Mesenteric fat pad (tissue), 1 donor: ENCODE data around the gene LMTK3. TPM values are rescaled to one million over a fixed set of nuclear protein-coding genes. Genes with fewer than 3 reads are reported as not detected.
A peak's percentile ranks its signal among the peaks of the same experiment; 100 is the strongest.

Source experiments
- DNase-seq: peaks from one replicate; pipeline ENCODE4 v3.0.0-alpha.2; 2020; ENCODE audit warnings: low spot score
- total RNA-seq: library from RNA; stranded (reverse); fragmentation: NEBNext Ultra II Directional; extraction: Animal tissue kit (Norgen Biotek cat#: 25700); gene quantifications from one replicate; pipeline ENCODE4 v1.2.1, GENCODE V29; 2021
- donor health status: DM: yes; HTN: yes; CAD: no.

The LMTK3 gene
- total RNA-seq, 1 donor from 2014 or later = 0.45 TPM

GRCh38 chr19:48508729-48509411, 2.8 kb downstream of the LMTK3 start:
- no peak for DNase-seq

GRCh38 chr19:48507911-48508439, 3.7 kb downstream of the LMTK3 start:
- no peak for DNase-seq

- DNase-seq = no peak
These were observed 5.4 kb downstream of the LMTK3 start for GRCh38 chr19:48506138-48506733.

DNA sequence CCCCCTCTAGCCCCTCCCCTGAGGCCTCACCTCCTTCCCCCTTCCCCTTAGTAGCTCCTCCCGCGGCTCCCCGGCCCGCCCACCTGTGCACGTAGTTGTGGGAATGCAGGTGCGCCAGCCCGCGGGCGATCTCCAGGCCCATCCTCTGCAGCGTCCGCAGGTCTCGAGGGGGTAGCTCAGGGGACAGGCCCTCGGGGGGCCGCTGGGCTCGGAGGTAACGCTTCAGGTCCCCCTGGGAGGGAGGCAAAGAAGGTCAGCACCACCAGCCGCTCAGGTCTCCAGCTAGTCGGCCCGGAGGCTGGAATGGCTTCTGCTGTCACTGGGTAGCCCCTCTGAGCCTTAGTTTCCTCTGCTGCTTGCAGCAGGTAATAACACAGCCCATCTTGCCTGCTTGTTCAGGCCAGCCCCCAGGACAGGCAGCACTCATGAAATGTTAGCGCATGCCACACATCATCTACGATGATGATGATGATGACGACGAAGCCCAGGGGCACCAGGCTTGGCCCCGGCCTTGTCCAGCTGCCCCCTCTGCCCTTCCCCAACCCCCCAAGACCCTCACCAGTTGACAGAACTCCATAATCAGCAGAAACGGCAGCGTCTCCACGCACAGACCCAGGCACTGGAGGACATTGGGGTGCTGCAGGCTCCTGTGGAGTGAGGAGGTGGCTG, 9.2 kb downstream of the LMTK3 start:
- no peak for DNase-seq

DNA sequence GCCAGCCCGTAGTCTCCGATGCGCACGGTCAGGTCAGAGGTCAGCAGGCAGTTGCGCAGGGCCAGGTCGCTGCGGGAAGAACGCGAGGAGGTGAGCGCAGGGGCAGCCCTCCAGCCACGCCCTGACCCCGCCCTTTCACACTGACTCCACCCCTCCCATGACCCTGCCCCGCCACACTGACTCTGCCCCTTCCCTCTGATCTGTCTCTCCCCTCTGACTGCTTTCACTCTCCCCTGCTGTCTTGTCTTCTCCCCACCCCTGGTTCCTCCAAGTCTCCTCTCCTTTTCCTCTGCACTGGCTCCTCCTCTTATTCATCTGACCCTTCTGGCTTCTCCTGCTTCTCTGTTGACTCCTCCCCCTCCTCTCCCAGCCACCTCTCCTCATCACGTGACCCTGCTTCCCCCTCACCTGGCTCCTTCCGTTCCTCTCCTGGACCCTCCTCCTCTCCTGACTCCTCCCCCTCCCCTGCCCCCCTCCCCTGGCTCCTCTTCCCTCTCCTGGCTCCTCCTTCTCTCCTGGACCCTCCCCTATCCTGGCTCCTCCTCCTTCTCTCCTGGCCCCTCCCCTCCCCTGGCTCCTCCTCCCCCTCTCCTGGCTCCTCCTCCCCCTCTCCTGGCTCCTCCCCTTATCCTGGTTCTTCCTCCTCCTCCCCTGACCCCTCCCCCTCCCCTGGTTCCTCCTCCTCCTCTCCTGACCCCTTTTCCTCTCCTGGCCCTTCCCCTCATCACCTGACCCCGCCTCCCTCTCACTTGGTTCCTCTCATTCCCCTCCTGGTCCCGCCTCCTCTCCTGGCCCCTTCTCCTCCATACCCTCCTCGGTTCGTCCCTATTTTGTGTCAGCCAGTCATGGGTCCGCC, 9.9 kb downstream of the LMTK3 start:
- DNase-seq = no peak

DNA sequence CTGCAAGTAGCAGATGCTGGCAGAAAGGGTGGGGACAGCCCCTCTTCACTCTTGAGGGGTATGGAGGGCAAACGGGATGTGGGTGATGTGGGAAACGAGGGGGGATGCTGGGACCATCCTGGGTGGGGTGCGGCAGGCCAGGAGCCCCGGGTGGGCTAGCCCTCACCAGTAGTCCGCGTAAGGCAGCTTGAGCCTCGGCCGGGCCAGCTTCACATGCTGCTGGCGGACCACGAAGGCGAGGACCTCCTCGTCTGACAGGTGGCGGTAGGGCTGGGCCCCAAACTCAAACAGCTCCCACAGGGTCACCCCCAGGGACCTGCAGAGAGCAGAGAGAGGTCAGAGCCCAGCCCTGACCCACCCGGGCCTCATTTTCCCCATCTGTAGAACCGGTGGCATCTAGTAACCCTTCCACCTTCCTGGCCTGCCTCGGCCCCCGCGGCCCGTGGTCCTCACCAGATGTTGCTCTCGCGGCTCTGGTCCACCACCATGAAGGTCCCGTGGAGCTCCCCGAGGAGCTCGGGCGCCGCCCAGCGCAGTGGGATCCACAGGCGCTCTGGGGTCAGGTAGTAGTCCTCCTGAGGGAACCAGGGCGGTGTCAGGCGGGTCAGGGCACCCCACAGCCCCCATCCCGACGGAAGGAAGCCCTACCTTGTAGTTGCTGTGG, 10.7 kb downstream of the LMTK3 start:
- DNase-seq = no peak

DNA sequence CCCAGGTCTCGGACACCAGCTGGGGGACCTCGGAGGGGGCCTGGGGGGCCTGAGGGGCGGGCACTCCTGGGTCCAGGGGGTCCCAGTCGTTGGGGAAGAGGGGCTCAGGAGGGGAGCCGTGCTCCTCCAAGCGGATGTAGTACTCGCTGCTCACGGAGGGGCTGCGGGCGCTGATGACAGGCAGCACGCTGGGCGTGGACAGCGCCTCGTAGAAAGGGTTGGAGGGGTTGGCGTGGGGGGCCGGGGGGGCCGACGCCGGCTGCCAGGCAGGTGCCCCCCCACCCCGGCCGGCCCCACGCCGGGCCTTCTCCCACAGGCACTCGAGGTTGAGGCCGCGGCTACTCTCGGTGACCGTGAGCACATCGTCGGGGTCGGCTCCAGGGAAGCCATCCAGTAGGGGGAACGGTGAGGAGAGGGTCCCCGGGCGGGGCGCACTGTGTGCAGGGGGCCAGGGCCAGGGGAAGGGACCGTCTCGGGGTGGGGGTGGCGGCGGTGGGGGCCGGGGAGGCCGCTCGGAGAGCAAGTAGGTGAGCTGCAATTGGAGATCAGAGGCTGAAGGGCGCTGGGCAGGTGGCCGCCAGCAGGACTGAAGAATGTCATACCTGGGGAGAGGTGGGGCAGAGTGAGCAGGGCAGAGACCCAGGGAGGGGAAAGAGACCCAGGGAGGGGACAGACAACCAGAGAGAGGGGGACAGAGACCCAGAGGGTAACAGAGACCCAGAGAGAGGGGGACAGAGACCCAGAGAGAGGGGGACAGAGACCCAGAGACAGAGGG, 12.1 kb downstream of the LMTK3 start:
- no peak for DNase-seq

DNA sequence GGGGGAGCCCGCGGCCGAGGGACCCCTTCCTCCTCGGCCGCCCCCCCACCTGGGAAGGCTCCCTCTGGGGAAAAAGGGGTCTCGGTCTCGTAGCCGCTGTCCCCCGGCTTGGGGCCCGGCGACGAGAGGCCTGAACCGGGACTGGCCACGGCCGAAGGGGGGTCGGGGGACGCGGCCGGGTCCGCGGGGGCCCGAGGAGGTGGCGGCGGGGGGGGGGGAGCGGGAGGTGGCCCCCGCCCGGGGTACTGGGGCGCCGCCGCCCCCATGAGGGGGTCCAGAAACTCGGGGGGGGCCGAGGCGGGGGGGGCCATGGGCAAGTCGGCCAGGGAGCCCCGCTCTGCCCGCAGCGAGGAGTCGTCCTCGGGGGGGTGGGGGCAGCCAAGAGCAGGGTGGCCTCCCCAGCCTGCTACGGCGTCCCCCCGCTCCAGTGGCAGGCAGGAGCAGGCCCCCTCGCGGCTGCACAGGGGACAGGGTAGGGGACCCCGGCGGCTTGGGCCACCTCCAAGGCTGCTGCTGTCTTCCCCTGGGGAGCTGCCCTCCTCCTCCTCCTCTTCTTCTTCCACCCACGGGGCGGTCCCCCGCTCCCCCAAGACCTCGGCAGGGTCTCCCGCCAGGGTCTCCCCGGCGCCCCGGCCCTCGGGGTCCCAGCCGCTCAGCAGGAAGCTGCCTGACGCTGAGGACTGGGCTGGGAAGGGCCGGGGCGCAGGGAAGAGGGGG, 12.9 kb downstream of the LMTK3 start:
- no peak for DNase-seq

DNA sequence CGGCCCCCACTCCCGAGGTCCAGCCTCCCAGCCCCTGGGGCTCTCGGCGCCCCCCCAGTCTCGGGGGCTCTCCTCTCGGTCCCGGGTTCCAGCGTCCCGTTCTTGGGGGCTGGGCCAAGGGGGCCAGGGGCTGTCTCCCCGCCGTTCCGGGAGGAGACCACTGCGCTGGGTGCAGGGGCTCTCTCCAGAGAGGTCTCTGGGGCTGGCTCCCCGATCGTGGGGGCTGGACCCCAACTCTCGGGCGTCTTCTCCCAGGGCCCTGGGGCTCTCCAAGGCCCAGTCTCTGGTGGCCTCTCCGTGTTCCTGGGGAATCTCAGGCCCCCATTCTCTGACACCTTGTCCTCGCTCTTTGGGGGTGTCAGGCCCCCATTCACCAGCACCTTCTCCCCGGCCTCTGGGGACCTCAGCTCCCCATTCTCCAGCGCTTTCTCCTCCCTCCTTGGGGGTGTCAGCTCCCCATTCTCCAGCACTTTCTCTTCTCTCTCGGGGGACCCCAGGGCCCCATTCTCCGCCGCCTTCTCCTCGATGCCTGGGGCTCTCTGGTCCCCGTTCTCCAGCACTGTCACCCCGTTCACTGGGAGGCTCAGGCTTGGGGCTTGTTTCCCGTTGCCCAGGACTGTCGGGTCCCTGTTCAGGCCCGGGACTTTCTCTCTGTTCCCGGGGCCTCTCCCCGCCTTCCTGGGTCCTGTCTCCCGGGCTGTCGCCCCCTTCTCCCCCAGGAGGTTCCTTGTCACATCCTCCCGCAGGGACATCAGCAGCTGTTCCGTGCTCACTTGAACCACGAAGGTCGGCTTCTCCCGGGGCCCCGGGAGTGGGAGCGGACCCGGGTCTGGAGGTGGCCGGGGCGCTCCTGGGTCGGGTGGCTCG, 13.7 kb downstream of the LMTK3 start:
- no peak for DNase-seq

- no peak for DNase-seq
These were observed 14.5 kb downstream of the LMTK3 start for GRCh38 chr19:48496959-48497727.

DNA sequence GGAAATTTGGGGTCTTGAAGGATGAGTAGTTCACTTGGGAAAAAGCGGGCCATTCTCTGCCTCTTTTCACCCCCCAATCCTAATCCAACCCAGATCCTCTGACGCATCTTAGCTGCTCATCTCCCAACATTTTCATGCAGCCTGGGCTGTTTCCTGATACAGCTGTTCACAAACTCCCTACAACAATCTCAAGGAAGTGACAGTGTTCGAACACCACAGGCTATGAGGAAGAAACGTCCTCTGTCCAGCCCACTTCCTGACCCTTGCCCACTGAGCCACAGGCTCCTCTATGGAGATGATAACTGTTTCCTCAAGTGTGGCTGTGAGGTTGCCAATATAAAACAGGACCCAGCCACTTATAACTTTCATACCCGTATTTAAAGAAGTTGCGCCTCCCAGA, 16.2 kb downstream of the LMTK3 start:
- no peak for DNase-seq

- DNase-seq = no peak
These were observed 17.8 kb downstream of the LMTK3 start for GRCh38 chr19:48493718-48494401.

- peak; percentile 97 for DNase-seq
These were observed 18.5 kb downstream of the LMTK3 start for GRCh38 chr19:48492925-48493717.

GRCh38 chr19:48491793-48492123, 19.9 kb downstream of the LMTK3 start:
- DNase-seq = no peak

DNA sequence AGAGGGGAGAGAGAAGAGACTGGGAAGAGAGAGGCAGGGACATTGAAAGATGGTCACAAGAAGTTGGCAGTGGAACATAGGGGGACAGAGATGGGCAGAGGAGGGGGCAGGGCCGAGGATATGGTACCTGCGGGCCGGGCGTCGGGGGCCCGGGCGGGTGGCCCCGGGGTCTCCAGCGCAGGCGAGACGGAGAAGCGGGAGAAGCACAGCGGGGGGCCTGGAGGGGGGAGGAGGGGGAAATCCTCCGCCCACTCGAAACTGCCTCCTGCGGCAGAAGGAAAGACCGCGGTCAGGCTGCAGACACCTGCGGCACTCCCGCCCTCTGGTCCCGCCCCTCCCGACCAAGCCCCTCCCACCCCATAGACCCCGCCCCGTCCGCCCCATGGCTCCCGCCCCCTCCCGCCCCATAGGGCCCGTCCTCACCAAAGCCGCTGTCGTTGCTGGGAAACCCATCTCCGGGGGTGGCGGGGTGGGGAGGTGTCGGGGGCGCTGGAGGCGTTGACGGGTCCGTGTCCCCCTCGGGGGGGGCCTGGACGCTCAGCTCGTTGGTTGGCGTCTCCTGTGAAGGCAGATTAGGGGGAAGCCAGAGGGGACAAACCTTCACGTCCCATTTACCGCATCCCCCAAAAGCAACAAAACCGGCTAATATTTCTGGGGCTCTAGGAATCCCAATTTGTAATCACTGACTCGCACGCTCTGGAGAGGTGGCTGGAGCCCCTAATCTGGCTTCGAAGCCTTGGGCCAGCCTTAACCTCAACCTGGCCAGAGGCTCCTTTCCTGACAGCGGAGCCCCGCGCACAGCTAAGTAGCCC, 20.4 kb downstream of the LMTK3 start:
- DNase-seq = no peak
